ENCODE data around the gene PAQR6. TPM values are rescaled to one million over a fixed set of nuclear protein-coding genes. Genes with fewer than 3 reads are reported as not detected.

The PAQR6 gene
- total and polyA plus RNA-seq, 10 of the 15 experiments (the other 5 are each of a cell fraction or from before 2014, with no cell fraction given), result 0.42 to 4.5 (median 1.3) TPM

GRCh38 chr1:156212833-156213643, 34.8 kb downstream of the PAQR6 start, which contains the start of gene PMF1 (continued):
- no peak for TF ChIP-seq MEF2A (IDR thresholded peaks at IDR 0.05; ENCODE audit: insufficient read depth, low read depth, low read length)
- TF ChIP-seq NFXL1 (IDR thresholded peaks at IDR 0.05; ENCODE audit: borderline replicate concordance), result no peak
- TF ChIP-seq NBN (IDR thresholded peaks at IDR 0.05), result peak; percentile 90
- no peak for TF ChIP-seq CHD1 (IDR thresholded peaks at IDR 0.05; ENCODE audit: low read depth, low read length)
- TF ChIP-seq JUND (IDR thresholded peaks at IDR 0.05; ENCODE audit: low read depth, low read length), result no peak
- peak; percentile 94 for TF ChIP-seq CREB1 (IDR thresholded peaks at IDR 0.05; ENCODE audit: low read depth)
- peak; percentile 94 for TF ChIP-seq PBX3 (IDR thresholded peaks at IDR 0.05; ENCODE audit: insufficient replicate concordance, low read depth, low read length)

GRCh38 chr1:156212130-156212529, 35.7 kb downstream of the PAQR6 start:
- Histone ChIP-seq H3K4me3 (peak overlapping the region; percentile 96; the same call in 1 of the 2 replicates), H3K79me2 (ENCODE audit: control insufficient read depth, insufficient read depth, low read length) (peaks cover 17% of the 10 kb centered on the region), H3K9me3 (replicated peaks; ENCODE audit: control insufficient read depth, insufficient read depth, low read length) (no peaks in the 10 kb centered on the region), H3K27ac (ENCODE audit: control insufficient read depth, insufficient read depth) (peak overlapping the region; percentile 99), H3K4me2 (ENCODE audit: control insufficient read depth, insufficient read depth) (peak overlapping the region; percentile 90), H3K27me3 (replicated peaks in 1 of 2; ENCODE audit: control insufficient read depth in 2 of 2, insufficient read depth in 2 of 2, low read length in 1 of 2) (no peaks in the 10 kb centered on the region), H2AFZ (ENCODE audit: control insufficient read depth, low read depth, low read length) (no peak overlapping the region; the same call in 1 of the 2 replicates), H3K9ac (ENCODE audit: control insufficient read depth, insufficient read depth, low read length) (peak overlapping the region; percentile 99), H3K4me1 (ENCODE audit: control insufficient read depth, insufficient read depth, low read length) (peaks cover 5% of the 10 kb centered on the region), H3K36me3 (ENCODE audit: control insufficient read depth in 2 of 2, insufficient read depth in 2 of 2, low read length in 1 of 2) (peaks cover 14 to 16% of the 10 kb centered on the region in 2 experiments), H4K20me1 (ENCODE audit: control insufficient read depth, insufficient read depth) (no peaks in the 10 kb centered on the region)
- TF ChIP-seq MLLT1 (IDR thresholded peaks at IDR 0.05) (0 out of 2 replicates have a peak, but pooled peaks have one; percentile 25), ZBED1 (IDR thresholded peaks at IDR 0.05; ENCODE audit: borderline replicate concordance) (no peak), POLR2A (IDR thresholded peaks at IDR 0.05; ENCODE audit: low read depth, low read length) (no peak), YY1 (IDR thresholded peaks at IDR 0.05; ENCODE audit: low read depth, low read length) (no peak)
- SMC1A ChIA-PET (ENCODE audit: uncharacterized antibody, unreplicated experiment), result interaction anchor here (1.2 to 4.7 kb wide), 11 partner anchors 9 to 69 kb away, joined by 3 to 50 read pairs (median 6); partner anchors contain the start of genes SEMA4A and SLC25A44
- ATAC-seq (no peak), FAIRE-seq (no peak), DNase-seq (ENCODE audit: low read depth, low spot score) (no peak)
- in situ Hi-C loops (cut with MboI) (no loop called here), intact Hi-C loops (cut with micrococcal nuclease; ENCODE audit: unreplicated experiment) (no loop called here)
- 98% methylated on average over 9 of the region's 9 CpGs for WGBS (ENCODE audit: insufficient coverage, insufficient replicate concordance, low lambda C conversion rate, missing lambda C conversion rate)
- RAD21 ChIA-PET (ENCODE audit: unreplicated experiment), result interaction anchor here (0.5 to 6.0 kb wide), 13 partner anchors 13 to 168 kb away, joined by 3 to 65 read pairs (median 4); partner anchors contain the start of genes SEMA4A, SLC25A44 and TMEM79
- POLR2A ChIA-PET, result interaction anchor here (0.9 to 8.2 kb wide), 13 partner anchors 8 to 115 kb away, joined by 3 to 139 read pairs (median 4); partner anchors contain the start of genes SEMA4A, SLC25A44 and SMG5
- no TSS peak for BruUV-seq (replicated peaks)
- CTCF ChIA-PET, result interaction anchor here (0.8 to 3.3 kb wide), 12 partner anchors 9 to 117 kb away, joined by 3 to 45 read pairs (median 4); no protein-coding TSS in a partner anchor

Measured in GM12878 (cell line).